Retinal pigment epithelial cell (primary cell): ENCODE measurements around the gene TBC1D23.
"Not testable (repeated sequence)": the region's sequence is repeated elsewhere in the genome, so short reads cannot be mapped to it uniquely, and the experiment has no call there.

Source experiments
- DNase-seq: peaks from one replicate; pipeline ENCODE4 v3.0.0-alpha.2; 2010; ENCODE audit warnings: low read depth
- H3K4me3 ChIP-seq: 2 replicates; pipeline ENCODE4 v1.5.1; 2011; ENCODE audit warnings: mild to moderate bottlenecking, low read length, control low read depth, moderate library complexity
- TF ChIP-seq, protein P1 (sequence below): conservative IDR thresholded peaks from 2 replicates; pipeline ENCODE4 v1.5.1; 2011; ENCODE audit warnings: low read depth, low read length, control low read depth, inconsistent platforms

Gene TBC1D23

DNA sequence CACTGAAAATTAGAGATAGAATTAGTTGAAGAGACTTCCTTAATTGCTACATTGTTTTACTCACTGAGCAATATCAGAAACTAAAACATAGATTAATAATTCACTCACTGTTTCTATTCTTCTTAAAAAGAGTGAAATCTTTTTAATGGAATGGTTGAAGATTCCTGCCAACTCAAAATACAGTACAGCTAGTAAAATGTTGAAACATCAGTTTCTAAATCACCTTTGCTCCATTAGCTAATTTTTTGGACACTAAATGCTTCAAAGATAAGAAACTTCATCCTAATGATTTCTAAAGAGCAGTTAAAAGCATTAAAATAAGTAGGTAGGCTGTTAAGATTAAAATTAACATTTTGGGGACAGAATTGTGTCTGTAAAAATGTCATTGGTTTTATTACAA is 63.3 kb downstream of the TBC1D23 start:
- TF ChIP-seq, protein P1, sequence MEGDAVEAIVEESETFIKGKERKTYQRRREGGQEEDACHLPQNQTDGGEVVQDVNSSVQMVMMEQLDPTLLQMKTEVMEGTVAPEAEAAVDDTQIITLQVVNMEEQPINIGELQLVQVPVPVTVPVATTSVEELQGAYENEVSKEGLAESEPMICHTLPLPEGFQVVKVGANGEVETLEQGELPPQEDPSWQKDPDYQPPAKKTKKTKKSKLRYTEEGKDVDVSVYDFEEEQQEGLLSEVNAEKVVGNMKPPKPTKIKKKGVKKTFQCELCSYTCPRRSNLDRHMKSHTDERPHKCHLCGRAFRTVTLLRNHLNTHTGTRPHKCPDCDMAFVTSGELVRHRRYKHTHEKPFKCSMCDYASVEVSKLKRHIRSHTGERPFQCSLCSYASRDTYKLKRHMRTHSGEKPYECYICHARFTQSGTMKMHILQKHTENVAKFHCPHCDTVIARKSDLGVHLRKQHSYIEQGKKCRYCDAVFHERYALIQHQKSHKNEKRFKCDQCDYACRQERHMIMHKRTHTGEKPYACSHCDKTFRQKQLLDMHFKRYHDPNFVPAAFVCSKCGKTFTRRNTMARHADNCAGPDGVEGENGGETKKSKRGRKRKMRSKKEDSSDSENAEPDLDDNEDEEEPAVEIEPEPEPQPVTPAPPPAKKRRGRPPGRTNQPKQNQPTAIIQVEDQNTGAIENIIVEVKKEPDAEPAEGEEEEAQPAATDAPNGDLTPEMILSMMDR = no peak
- H3K4me3 ChIP-seq = no peak overlapping the region
- no peak for DNase-seq

DNA sequence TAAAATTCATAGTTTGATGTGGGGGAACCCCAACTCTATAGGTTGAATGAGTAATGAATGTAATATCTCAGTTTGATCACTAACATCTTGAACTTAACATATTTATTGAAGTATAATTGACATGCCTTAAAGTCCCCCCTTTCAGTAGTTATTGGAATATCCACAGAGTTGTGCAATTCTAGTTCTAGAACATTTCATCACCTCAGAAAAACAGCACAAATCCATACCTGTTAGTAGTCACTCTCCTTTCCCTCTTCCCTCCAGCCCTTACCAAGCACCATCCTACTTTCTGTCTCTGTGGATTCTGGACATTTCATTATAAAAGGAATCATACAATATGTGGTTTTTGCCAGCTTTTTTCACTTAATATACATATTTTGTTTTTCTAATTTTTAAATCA is 65.0 kb downstream of the TBC1D23 start:
- TF ChIP-seq, protein P1 = no peak
- no peak for DNase-seq

DNA sequence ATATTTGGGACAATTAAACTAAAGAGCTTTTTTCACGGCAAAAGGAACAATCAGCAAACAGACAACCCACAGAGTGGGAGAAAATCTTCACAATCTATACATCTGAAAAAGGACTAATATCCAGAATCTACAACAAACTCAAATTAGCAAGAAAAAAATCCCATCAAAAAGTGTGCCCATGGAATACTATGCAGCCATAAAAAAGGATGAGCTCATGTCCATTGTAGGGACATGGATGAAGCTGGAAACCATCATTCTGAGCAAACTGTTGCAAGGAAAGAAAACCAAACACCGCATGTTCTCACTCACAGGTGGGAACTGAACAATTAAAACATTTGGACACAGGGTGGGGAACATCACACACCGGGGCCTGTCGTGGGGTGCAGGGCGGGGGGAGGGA is 66.6 kb downstream of the TBC1D23 start:
- H3K4me3 ChIP-seq, DNase-seq: not testable (repeated sequence)

More for the DNA sequence above, 65.0 kb downstream of the TBC1D23 start:
- H3K4me3 ChIP-seq = no peak overlapping the region

DNA sequence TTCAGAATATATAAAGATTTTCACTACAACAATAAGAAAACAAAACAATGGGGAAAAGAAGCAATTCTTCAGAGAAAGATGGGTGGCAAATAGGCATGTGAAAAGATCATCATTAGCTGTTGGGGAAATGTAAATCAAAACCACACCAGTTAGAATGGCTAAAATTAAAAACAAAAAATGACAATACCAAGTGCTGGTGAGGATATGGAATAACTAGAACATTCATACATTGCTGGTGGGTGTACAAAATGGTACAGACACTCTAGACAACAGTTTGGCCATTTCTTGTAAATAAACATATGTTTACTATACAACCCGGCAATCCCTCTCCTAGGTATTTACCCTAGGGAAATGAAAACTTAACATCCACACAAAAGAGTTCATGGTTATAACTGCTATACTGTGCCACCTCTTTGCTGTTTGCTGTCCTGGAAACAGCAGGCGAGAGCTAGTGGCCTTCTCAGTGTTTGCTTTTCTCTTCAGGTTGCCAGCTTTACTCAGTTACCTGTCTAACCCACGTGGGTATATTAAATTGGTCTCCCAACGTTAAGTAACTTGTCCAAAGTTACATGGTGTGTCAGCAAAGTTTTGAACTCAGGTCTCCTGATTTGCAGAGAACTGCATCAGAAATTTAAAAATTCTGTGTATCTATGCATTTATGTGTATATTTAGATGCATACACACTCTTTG is 69.2 kb downstream of the TBC1D23 start:
- no peak overlapping the region for H3K4me3 ChIP-seq
- DNase-seq = no peak
- TF ChIP-seq, protein P1 = no peak

DNA sequence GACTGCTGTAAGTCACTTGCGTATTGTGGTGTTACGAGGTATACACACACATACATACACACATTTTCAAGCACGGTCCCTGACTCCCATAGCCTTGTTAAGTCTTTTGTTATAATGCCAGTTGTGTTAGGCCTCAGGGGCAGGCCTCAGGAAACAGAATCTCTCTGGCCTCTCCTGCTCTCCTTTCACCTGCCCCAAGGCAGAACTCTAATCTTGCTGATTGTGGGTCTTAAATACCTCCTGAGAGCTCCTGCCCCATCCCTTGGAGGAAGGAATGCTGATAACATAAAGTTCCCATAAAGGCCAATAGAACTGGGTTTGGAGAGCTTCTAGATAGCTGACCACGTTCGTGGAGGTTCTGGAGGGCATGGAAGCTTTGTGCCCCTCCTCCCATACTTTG is 69.9 kb downstream of the TBC1D23 start:
- no peak overlapping the region for H3K4me3 ChIP-seq
- TF ChIP-seq, protein P1 = no peak
- DNase-seq = no peak

DNA sequence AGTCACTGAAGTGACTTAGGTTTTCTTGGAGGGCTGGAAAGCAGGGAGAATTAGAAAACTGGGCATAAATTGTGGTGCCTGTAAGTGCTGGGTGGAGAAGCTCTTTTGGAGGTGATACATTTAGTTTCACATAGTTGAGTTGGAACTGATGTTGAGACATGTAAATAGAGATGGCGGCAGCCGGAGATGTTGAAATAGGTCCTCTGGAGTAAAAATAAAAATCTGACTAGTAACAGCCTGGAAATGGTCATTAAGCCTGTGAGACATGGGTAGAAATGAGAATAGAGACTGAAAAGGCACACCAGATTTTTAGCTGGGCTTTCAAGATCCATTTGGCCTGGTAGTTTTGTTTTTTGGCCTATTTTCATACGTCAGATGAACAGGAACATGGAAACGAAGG is 70.9 kb downstream of the TBC1D23 start:
- TF ChIP-seq, protein P1 = no peak
- no peak overlapping the region for H3K4me3 ChIP-seq
- no peak for DNase-seq

DNA sequence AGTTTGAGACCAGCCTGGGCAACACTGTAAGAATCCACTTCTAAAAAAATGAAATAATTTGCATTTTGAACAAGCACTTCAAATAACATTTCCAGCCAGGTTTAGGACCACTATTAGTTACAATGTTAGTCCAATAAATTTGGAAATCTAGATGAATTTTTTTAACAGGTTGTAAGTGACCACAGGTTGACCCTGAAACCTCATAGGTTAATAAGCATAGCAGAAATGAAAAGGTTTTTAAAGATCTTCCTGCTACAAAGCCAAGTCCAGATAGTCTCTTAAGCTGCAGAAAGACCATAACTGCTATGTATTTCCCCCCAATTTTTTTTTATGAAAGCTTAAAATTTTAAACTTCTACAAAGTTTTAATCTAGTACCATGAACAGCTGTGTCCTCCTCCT is 72.3 kb downstream of the TBC1D23 start:
- DNase-seq = no peak
- no peak overlapping the region for H3K4me3 ChIP-seq
- TF ChIP-seq, protein P1 = no peak
